ENCODE results near the gene KCNG4. TPM values are rescaled to one million over a fixed set of nuclear protein-coding genes. Genes with fewer than 3 reads are reported as not detected.

Gene KCNG4
- total and polyA plus RNA-seq, 12 donors = not detected

- TF ChIP-seq CTCF (IDR thresholded peaks at IDR 0.05) = no peak
- H3K27me3 ChIP-seq = peaks cover 0 to 33% (median 0%) of the 10 kb centered on the region in 7 donors
- H3K27ac ChIP-seq = no peak overlapping the region
- no peak overlapping the region for H3K4me3 ChIP-seq
- H3K36me3 ChIP-seq = no peaks in the 10 kb centered on the region
- no peaks in the 10 kb centered on the region for H3K9me3 ChIP-seq
- DNase-seq (no peak), ATAC-seq (no peak)
- peaks cover 0 to 19% (median 0%) of the 10 kb centered on the region in 9 donors for H3K4me1 ChIP-seq
- intact Hi-C loops (cut with DNase I) = no loop called here
- WGBS, 2 donors = 91 to 92% methylated on average over 16 of the region's 16 CpGs
Observed at GRCh38 chr16:84196101-84196500, 43.7 kb downstream of the KCNG4 start.

- Histone ChIP-seq H3K27me3 (peaks cover 0 to 33% (median 0%) of the 10 kb centered on the region in 7 donors), H3K4me1 (peaks cover 0 to 19% (median 0%) of the 10 kb centered on the region in 9 donors), H3K27ac (no peak overlapping the region), H3K36me3 (no peaks in the 10 kb centered on the region), H3K9me3 (no peaks in the 10 kb centered on the region), H3K4me3 (no peak overlapping the region)
- no peak for DNase-seq
- ATAC-seq = peak in 1 of 8 donors; percentile 25
- 83 to 89% methylated on average over 38 of the region's 38 CpGs for WGBS, 2 donors
- no peak for TF ChIP-seq CTCF (IDR thresholded peaks at IDR 0.05)
- intact Hi-C loops (cut with DNase I) = no loop called here
Observed at GRCh38 chr16:84195201-84196093, 44.4 kb downstream of the KCNG4 start.

- TF ChIP-seq CTCF (IDR thresholded peaks at IDR 0.05) = no peak
- DNase-seq (no peak), ATAC-seq (peak in 2 of 8 donors; percentile 8 to 23)
- Histone ChIP-seq H3K4me3 (peak overlapping the region in 1 of 10 donors; percentile 1), H3K4me1 (peaks cover 0 to 18% (median 0%) of the 10 kb centered on the region in 9 donors), H3K9me3 (no peaks in the 10 kb centered on the region), H3K27ac (no peak overlapping the region), H3K27me3 (peaks cover 0 to 33% (median 0%) of the 10 kb centered on the region in 7 donors), H3K36me3 (no peaks in the 10 kb centered on the region)
- 55 to 65% methylated on average over 31 to 34 of the region's 34 CpGs for WGBS, 2 donors
- intact Hi-C loops (cut with DNase I) = loop anchor here in 1 of 10 donors (5.0 kb wide), 1 partner anchor 107 kb away; no protein-coding TSS in a partner anchor
Observed at GRCh38 chr16:84194470-84195200, 45.2 kb downstream of the KCNG4 start.

- Histone ChIP-seq H3K9me3 (no peaks in the 10 kb centered on the region), H3K36me3 (no peaks in the 10 kb centered on the region), H3K4me1 (peaks cover 0 to 12% (median 0%) of the 10 kb centered on the region in 9 donors), H3K27me3 (peaks cover 0 to 31% (median 0%) of the 10 kb centered on the region in 7 donors), H3K27ac (no peak overlapping the region), H3K4me3 (no peak overlapping the region)
- no peak for TF ChIP-seq CTCF (IDR thresholded peaks at IDR 0.05)
- DNase-seq = no peak
- intact Hi-C loops (cut with DNase I) = loop anchor here in 1 of 10 donors (5.0 kb wide), 1 partner anchor 107 kb away; no protein-coding TSS in a partner anchor
- ATAC-seq = no peak
- 77 to 86% methylated on average over 11 of the region's 11 CpGs for WGBS, 2 donors
Observed at GRCh38 chr16:84194018-84194417, 45.8 kb downstream of the KCNG4 start.
